ENCODE measurements around the gene CD55.

CD55 gene

GRCh38 chr1:207328004-207328403 lies 6.5 kb downstream of the CD55 start:
- no peak for TF ChIP-seq CTCF (IDR thresholded peaks at IDR 0.05; ENCODE audit: poor library complexity, severe bottlenecking)
- ATAC-seq (ENCODE audit: low read depth): peak; percentile 76
- Histone ChIP-seq H3K4me1 (ENCODE audit: insufficient read depth, poor library complexity, severe bottlenecking) (peaks cover under 1% of the 10 kb centered on the region), H3K27ac (ENCODE audit: poor library complexity, severe bottlenecking) (no peak overlapping the region), H3K9me3 (ENCODE audit: severe bottlenecking) (no peaks in the 10 kb centered on the region), H3K4me3 (ENCODE audit: severe bottlenecking) (no peak overlapping the region), H3K27me3 (ENCODE audit: insufficient read depth, poor library complexity, severe bottlenecking) (no peaks in the 10 kb centered on the region), H3K36me3 (ENCODE audit: low read depth) (peaks cover 66% of the 10 kb centered on the region)
- no peak for DNase-seq (ENCODE audit: low spot score)

- ATAC-seq (ENCODE audit: low read depth): no peak
- Histone ChIP-seq H3K36me3 (ENCODE audit: low read depth) (peaks cover 65% of the 10 kb centered on the region), H3K27ac (ENCODE audit: poor library complexity, severe bottlenecking) (no peak overlapping the region), H3K9me3 (ENCODE audit: severe bottlenecking) (no peaks in the 10 kb centered on the region), H3K4me1 (ENCODE audit: insufficient read depth, poor library complexity, severe bottlenecking) (no peaks in the 10 kb centered on the region), H3K4me3 (ENCODE audit: severe bottlenecking) (no peak overlapping the region), H3K27me3 (ENCODE audit: insufficient read depth, poor library complexity, severe bottlenecking) (no peaks in the 10 kb centered on the region)
- TF ChIP-seq CTCF (IDR thresholded peaks at IDR 0.05; ENCODE audit: poor library complexity, severe bottlenecking): no peak
- no peak for DNase-seq (ENCODE audit: low spot score)
These were observed 7.5 kb downstream of the CD55 start for GRCh38 chr1:207328908-207329440.

GRCh38 chr1:207329469-207329868 lies 8.0 kb downstream of the CD55 start:
- no peak for ATAC-seq (ENCODE audit: low read depth)
- H3K4me1 ChIP-seq (ENCODE audit: insufficient read depth, poor library complexity, severe bottlenecking): no peaks in the 10 kb centered on the region
- TF ChIP-seq CTCF (IDR thresholded peaks at IDR 0.05; ENCODE audit: poor library complexity, severe bottlenecking): no peak

GRCh38 chr1:207330011-207330710 lies 8.7 kb downstream of the CD55 start:
- TF ChIP-seq CTCF (IDR thresholded peaks at IDR 0.05; ENCODE audit: poor library complexity, severe bottlenecking): no peak
- ATAC-seq (ENCODE audit: low read depth) (no peak), DNase-seq (ENCODE audit: low spot score) (no peak)
- no peaks in the 10 kb centered on the region for H3K4me1 ChIP-seq (ENCODE audit: insufficient read depth, poor library complexity, severe bottlenecking)
- H3K36me3 ChIP-seq (ENCODE audit: low read depth): peaks cover 57% of the 10 kb centered on the region
- H3K9me3 ChIP-seq (ENCODE audit: severe bottlenecking): no peaks in the 10 kb centered on the region
- H3K27ac ChIP-seq (ENCODE audit: poor library complexity, severe bottlenecking): no peak overlapping the region
- H3K27me3 ChIP-seq (ENCODE audit: insufficient read depth, poor library complexity, severe bottlenecking): no peaks in the 10 kb centered on the region
- no peak overlapping the region for H3K4me3 ChIP-seq (ENCODE audit: severe bottlenecking)

More at GRCh38 chr1:207329469-207329868, 8.0 kb downstream of the CD55 start:
- Histone ChIP-seq H3K9me3 (ENCODE audit: severe bottlenecking) (no peaks in the 10 kb centered on the region), H3K4me3 (ENCODE audit: severe bottlenecking) (no peak overlapping the region), H3K27ac (ENCODE audit: poor library complexity, severe bottlenecking) (no peak overlapping the region), H3K27me3 (ENCODE audit: insufficient read depth, poor library complexity, severe bottlenecking) (no peaks in the 10 kb centered on the region), H3K36me3 (ENCODE audit: low read depth) (peaks cover 63% of the 10 kb centered on the region)
- no peak for DNase-seq (ENCODE audit: low spot score)
